Stomach smooth muscle (tissue), 2 donors: Measurements from ENCODE around the gene FUS.
"Not testable (repeated sequence)": the region's sequence is repeated elsewhere in the genome, so short reads cannot be mapped to it uniquely, and the experiment has no call there.

Source experiments
- H3K27ac ChIP-seq: one replicate; pipeline ENCODE4 v1.7.0; 2013; ENCODE audit warnings: mild to moderate bottlenecking, low read length, inconsistent platforms
- H3K27me3 ChIP-seq, 2 donors: one replicate each; pipeline ENCODE4 v1.7.0; 2013; ENCODE audit warnings: low read length in 2 of 2; ENCODE audit not compliant: insufficient read depth in 2 of 2, control insufficient read depth in 1 of 2
- H3K36me3 ChIP-seq, 2 donors: one replicate each; pipeline ENCODE4 v1.7.0; 2013; ENCODE audit warnings: low read length in 2 of 2; ENCODE audit not compliant: control insufficient read depth in 2 of 2, insufficient read depth in 2 of 2
- H3K4me1 ChIP-seq: one replicate; pipeline ENCODE4 v1.7.0; 2013; ENCODE audit warnings: low read length; ENCODE audit not compliant: control insufficient read depth, insufficient read depth
- H3K4me3 ChIP-seq, 2 donors: one replicate each; pipeline ENCODE4 v1.7.0; 2013; ENCODE audit warnings: low read length in 2 of 2
- H3K9ac ChIP-seq, 2 donors: one replicate each; pipeline ENCODE4 v1.7.0; 2013; ENCODE audit warnings: low read length in 2 of 2, mild to moderate bottlenecking in 1 of 2
- H3K9me3 ChIP-seq, 2 donors: one replicate each; pipeline ENCODE4 v1.7.0; 2013; ENCODE audit warnings: low read length in 2 of 2; ENCODE audit not compliant: control insufficient read depth in 2 of 2
- donor health status: healthy.
- donor health status: Pancreatic carcinoma.

The FUS gene

DNA sequence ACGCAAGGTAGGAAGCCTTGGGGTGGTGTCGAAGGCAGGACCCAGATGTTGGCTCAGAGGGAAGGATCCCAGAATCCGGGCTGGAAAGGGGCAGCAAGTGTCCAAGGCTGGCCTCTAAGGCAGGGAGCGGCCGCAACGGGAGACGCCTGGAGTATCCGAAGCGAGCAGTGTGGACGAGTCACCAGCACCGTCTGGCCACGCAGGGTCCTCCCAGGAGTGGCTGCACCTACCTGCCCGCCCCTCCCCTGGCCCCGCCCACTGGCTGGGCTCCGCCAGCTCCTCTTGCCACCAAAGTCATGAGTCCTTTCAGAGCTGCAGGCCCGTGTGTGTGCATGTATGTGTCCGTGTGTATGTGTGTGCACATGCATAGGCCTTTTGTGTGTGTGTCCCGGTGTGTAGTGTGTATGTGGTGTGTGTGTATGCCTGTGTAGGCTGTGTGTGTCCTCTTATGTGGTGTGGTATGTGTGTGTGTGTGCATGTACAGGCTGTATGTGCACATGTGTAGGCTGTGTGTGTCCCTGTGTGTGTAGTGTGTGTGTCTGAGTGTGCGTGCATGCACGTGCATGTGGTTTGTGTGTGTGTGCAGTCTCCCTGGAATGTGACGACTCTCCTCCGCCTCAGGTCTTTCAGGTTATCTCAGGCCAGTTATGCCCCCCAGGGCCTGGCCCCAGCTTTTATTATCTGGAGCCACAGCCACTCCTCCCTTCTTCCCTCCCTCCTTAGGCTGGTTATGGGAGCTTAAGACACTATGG is 44.2 kb upstream of the FUS start, which contains the start of gene PRSS8:
PRSS8 (minus strand) TSS at position 193 of the 752 bp plus-strand sequence. CDS start 229 bp downstream, outside the sequence.
- Histone ChIP-seq H3K9me3 (no peaks in the 10 kb centered on the region), H3K9ac (peak within 1 kb of the TSS in 1 of 2 donors; percentile 58), H3K27ac (no peak within 1 kb of the TSS), H3K36me3 (peaks cover 5 to 15% of the 10 kb centered on the region in 2 donors), H3K4me1 (peaks cover 3% of the 10 kb centered on the region), H3K27me3 (peaks cover 12 to 14% of the 10 kb centered on the region in 2 donors), H3K4me3 (no peak within 1 kb of the TSS)

DNA sequence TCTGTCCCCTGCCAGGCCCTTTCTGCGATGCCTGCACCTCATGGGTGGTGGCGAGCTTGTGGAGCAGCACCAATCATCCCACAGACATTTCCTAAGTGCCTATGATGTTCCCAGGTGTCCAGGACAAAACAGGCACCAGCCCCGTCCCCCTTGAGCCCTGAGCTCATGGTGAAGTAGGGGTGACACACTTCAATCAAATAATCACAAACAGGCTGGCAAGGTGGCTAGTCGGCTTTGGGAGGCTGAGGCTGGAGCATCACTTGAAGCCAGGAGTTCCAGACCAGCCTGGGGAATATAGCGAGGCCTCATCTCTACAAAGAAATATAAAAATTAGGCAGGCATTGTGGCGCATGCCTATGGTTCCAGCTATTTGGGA is 43.7 kb upstream of the FUS start:
- Histone ChIP-seq H3K9ac (no peak overlapping the region), H3K4me1 (peaks cover 4% of the 10 kb centered on the region), H3K27ac (no peak overlapping the region), H3K27me3 (peaks cover 12 to 14% of the 10 kb centered on the region in 2 donors), H3K4me3 (no peak overlapping the region), H3K36me3 (peaks cover 2 to 12% of the 10 kb centered on the region in 2 donors), H3K9me3 (no peaks in the 10 kb centered on the region)

DNA sequence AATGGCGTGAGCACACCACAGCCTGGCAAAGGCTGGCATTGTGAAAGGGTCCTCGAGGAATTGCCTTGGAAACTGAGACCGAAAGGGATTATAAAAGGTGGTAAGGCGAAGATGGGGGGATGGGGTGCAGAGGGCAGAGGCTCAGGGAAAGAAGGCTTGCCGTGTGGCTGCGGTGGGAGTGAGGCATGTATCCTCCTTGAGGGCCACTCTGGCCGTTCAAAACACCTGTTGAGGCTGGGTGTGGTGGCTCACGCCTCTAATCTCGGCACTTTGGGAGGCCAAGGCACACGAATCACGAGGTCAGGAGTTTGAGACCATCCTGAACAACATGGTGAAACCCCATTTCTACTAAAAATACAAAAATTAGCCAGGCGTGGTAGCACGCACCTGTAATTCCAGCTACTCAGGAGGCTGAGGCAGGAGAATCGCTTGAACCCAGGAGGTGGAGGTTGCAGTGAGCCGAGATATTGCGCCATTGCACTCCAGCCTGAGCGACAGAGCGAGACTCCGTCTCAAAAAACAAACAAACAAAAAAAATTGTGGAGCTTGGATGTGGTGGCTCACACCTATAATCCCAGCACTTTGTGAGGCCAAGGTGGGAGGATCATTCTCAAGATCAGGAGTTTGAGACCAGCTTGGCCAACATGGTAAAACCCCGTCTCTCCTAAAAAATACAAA is 43.0 kb upstream of the FUS start:
- not testable (repeated sequence) for H3K9me3 ChIP-seq, H3K4me3 ChIP-seq, H3K36me3 ChIP-seq, H3K9ac ChIP-seq, H3K27ac ChIP-seq
- peaks cover 11% of the 10 kb centered on the region for H3K4me1 ChIP-seq
- peaks cover 12 to 14% of the 10 kb centered on the region in 2 donors for H3K27me3 ChIP-seq

DNA sequence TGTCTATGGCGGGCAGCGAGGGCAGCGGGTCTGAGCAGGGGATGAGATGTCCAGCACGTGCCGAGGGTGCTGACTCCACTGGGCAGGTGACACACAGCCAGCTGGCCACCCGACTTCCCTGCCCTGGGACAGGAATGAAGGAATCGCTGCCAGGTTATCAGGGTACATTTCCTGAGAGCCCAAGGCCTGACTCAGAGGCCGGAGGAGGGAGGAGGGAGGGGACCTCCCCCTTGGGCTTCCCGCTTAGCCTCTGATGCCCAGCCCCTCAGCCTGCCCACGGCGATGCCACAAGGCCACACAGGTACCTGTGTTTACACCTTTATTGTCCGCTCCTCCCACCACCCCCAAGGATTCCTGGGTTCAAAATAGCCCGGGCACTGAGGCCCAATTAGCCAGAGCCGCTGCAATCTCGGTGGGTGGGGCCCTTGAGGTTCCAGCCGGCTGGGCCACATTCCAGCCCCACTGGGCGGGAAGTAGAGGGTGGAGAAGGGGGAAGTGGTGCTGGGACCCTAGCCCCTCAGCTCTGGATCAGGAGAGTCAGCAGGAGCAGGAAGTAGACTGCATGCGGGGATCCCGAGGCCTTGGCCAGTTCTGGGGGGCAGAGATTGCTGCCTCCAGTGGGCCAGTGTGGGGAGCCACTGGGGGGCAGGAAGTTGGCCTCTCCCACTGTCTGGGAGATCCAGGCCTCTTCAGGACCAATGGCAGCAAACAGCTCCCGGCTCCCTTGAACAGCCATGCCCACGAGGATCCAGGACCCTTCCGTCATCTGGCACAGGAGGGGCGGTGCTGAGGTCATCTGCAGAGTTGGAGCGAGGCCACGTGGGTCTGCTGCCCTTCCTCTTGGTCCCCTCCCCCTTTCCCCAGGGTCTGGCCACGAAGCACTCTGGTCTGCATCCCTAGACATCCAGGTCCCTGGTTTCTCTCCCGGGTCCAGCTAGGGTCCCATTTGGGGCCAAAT is 41.0 kb upstream of the FUS start:
- peaks cover 12 to 14% of the 10 kb centered on the region in 2 donors for H3K27me3 ChIP-seq
- no peak overlapping the region for H3K4me3 ChIP-seq
- H3K27ac ChIP-seq, result no peak overlapping the region
- no peaks in the 10 kb centered on the region for H3K9me3 ChIP-seq
- no peak overlapping the region for H3K9ac ChIP-seq
- no peaks in the 10 kb centered on the region for H3K36me3 ChIP-seq
- H3K4me1 ChIP-seq, result peaks cover 19% of the 10 kb centered on the region

DNA sequence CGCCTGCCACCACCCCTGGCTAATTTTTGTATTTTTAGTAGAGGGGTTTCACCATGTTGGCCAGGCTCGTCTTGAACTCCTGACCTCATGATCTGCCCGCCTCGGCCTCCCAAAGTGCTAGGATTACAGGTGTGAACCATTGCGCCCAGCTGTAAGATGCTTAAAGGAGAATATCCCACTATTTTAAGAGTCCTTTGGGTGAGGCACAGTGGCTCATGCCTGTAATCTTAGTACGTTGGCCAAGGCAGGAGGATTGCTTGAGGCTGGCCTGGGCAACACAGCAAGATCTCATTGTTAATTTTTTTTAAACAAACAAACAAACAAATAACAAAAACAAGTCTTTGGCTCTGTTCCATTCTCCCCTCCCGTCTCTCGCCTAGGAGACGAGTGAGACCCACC is 38.9 kb upstream of the FUS start:
- Histone ChIP-seq H3K4me3 (peak overlapping the region in 1 of 2 donors; percentile 71), H3K27ac (peak overlapping the region; percentile 75), H3K4me1 (peaks cover 19% of the 10 kb centered on the region)
- not testable (repeated sequence) for H3K36me3 ChIP-seq, H3K9me3 ChIP-seq, H3K9ac ChIP-seq, H3K27me3 ChIP-seq

DNA sequence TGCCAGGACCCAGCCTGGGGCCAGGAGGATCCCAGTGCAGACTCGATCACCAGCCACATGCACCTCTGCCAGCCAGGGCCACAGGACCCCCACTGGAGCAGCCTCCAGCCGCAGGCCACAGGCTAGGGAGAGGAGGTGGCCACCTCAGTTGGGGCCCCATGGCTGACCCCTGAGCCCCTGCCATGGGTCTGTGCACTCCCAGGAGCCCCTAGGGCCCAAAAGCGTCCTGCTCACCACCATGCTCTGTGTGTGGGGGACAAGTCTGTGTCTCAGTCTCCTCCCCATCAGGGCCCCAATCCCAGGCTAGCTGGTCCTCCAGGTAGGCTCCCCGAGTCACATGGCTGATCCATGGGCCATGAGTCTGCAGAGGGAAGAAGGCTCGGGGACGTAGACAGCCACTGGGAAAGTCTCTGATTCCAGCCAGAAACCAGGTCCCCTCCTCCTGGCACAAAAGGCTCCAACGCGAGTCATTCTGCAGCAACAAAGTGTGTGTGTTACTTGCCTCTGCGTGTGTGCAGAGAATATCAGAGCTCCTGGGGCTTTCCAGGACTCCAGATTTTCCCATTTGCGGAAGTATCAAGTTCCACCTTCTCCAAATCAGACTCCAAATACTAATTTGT is 38.3 kb upstream of the FUS start:
- Histone ChIP-seq H3K4me3 (peak overlapping the region; percentile 65 to 71), H3K36me3 (no peaks in the 10 kb centered on the region), H3K4me1 (peaks cover 19% of the 10 kb centered on the region), H3K27ac (peak overlapping the region; percentile 75), H3K9ac (peak overlapping the region; percentile 48 to 60), H3K9me3 (no peaks in the 10 kb centered on the region), H3K27me3 (peaks cover 0 to 4% of the 10 kb centered on the region in 2 donors)

DNA sequence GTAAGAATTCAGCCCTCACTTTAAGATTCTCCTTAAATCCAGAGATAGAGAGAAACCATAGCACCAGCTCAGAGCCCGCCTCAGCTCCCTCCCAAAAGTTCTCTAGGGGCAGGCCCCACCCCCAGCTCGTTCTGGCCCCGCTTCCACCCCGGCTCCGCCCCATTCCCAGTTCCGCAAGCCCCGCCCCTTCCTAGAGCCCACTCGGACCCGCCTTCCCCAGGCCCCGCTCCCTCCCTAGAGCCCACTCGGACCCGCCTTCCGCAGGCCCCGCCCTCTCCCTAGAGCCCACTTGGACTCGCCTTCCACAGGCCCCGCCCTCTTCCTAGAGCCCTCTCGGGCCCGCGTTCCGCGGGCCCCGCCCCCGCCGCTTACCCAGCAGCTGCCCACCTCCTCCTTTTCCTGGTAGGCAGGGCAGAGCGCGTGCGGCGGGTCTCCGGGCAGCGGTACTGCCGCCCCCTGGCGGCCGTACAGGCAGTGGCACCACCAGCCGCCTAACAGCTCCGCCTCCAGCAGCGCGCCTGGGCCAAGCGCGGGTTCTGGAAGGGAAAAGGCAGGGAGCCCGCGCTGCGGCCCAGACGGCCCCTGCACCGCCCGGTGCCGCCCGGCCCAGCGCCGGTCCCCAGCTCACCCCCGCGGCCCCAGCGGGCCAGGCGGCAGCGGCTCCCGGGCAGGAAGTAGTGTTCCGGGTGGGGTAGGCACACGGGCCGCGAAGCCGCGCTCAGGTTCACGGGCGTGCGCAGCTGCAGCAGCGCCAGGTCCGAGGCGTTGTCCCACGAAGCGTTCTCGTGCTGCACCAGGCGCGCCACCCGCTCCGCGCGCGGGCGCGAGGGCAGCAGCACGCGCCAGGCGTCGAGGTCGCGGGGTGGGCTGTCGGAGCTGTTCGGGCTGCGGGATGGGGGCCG is 37.6 kb upstream of the FUS start:
- H3K4me1 ChIP-seq, result peaks cover 19% of the 10 kb centered on the region
- no peaks in the 10 kb centered on the region for H3K36me3 ChIP-seq
- H3K4me3 ChIP-seq, result peak overlapping the region; percentile 65 to 74
- H3K27ac ChIP-seq, result peak overlapping the region; percentile 75
- peak overlapping the region; percentile 60 to 66 for H3K9ac ChIP-seq
- no peaks in the 10 kb centered on the region for H3K9me3 ChIP-seq
- peaks cover 6 to 7% of the 10 kb centered on the region in 2 donors for H3K27me3 ChIP-seq

DNA sequence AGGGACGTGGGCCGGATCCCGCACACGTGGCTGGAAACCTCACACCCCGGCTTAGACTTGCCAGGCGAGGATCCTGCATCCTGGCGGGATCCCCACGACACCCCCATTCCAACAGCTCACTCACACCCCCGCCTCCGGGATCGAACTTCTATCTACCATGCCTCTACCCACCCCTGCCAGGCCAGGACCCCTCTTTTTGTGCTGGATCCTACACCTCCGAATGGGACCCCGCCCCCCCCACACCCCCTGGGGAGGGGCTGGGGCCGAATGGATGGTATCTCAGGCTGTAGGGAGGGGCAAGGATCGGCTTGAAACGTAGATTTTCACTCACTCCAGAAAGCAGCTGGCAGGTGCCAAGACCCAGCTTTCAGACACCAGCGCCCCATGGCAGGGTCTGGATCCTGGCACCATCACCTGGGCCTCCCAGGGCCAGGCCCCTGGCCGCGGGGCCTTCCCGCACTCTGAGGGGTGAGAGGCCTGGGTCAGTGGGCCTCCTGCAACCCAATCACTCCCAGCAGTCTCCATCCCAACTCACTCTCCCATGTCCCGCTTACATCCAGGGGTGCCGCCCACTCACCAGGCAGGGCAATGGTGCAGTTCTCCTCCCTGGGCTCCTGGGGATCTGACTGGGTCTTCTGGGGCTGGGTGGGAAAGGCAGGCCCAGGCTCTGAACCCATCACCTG is 36.8 kb upstream of the FUS start:
- Histone ChIP-seq H3K27me3 (peaks cover 11 to 13% of the 10 kb centered on the region in 2 donors), H3K9ac (peak overlapping the region; percentile 51 to 66), H3K27ac (no peak overlapping the region), H3K4me1 (peaks cover 19% of the 10 kb centered on the region), H3K9me3 (no peaks in the 10 kb centered on the region), H3K36me3 (no peaks in the 10 kb centered on the region), H3K4me3 (peak overlapping the region; percentile 59 to 74)

DNA sequence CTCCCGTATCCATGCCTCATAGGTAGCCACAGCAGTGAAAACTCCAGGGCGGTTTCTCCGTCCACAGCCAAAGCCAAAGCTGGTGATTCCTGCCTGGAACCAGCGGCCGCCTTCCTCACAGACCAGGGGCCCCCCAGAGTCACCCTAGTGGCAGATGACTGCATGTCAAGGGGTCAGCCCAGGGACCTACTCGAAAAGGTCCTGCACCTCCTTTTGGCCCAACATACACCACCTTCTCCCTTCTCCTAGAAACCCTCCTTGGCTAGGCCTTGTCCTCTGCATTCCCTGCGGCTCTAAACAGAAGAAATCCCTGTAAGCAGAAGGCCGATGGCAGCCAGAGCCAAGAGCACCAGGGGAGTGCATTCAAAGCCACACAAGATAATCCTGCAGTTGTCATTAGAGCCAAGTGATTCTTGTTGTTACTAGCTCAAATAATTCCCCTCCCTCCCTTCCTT is 36.2 kb upstream of the FUS start:
- H3K9me3 ChIP-seq, result no peaks in the 10 kb centered on the region
- H3K4me1 ChIP-seq, result peaks cover 19% of the 10 kb centered on the region
- H3K27me3 ChIP-seq, result peaks cover 14 to 18% of the 10 kb centered on the region in 2 donors
- H3K4me3 ChIP-seq, result no peak overlapping the region
- H3K27ac ChIP-seq, result no peak overlapping the region
- no peaks in the 10 kb centered on the region for H3K36me3 ChIP-seq
- H3K9ac ChIP-seq, result no peak overlapping the region
